HG03103 (cell line): ENCODE data around the gene SMAD6.

Source experiments
- ATAC-seq: cut with Tn5 transposase; IDR thresholded peaks from one replicate; pipeline ENCODE4 v1.9.1; 2021; ENCODE audit warnings: low read depth; ENCODE audit not compliant: unreplicated experiment

Gene SMAD6

GRCh38 chr15:66701422-66702034 lies 508 bp upstream of the SMAD6 start:
- ATAC-seq: peak; percentile 20

- ATAC-seq: no peak
Measured at GRCh38 chr15:66702787-66703539, 927 bp downstream of the SMAD6 start.

DNA sequence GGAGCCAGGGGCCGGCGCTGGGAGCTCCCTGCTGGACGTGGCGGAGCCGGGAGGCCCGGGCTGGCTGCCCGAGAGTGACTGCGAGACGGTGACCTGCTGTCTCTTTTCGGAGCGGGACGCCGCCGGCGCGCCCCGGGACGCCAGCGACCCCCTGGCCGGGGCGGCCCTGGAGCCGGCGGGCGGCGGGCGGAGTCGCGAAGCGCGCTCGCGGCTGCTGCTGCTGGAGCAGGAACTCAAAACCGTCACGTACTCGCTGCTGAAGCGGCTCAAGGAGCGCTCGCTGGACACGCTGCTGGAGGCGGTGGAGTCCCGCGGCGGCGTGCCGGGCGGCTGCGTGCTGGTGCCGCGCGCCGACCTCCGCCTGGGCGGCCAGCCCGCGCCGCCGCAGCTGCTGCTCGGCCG lies 1.5 kb downstream of the SMAD6 start:
- no peak for ATAC-seq

DNA sequence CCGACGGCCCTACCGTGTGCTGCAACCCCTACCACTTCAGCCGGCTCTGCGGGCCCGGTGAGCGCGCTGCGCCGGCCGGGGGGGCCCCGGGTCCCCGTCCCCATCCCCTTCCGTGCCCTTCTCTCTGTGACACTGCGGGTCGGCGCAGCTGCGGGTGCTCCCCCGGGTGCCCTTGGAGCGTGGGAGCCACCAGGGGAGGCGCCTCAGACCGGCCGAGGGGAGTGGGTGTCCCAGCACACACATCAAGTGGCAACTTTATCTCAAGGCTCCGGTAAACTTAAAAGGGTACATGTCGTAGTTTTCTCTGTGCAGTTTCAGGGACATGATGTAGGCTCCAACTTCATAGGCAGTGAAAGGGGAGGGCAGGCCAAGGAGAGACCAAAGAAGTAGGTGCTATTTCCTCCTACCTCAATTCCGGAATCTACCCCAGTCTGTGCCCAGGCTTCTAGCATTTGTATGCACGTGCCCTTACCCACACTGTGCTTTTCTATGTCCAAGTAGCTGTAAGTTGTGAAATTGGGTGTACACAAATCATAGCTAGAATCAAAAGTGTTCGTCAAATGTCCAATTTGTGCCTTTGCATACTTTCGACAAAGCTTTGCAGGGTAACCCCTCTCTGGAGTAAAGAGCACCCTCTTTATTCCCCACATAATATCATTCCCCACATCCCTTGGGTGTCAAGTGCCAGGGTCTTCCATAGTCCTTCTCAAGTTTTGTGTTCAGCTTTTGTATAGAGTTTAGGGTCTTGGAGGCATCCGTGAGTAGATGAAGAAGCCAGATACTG lies 2.2 kb downstream of the SMAD6 start:
- ATAC-seq: no peak

- no peak for ATAC-seq
Measured at GRCh38 chr15:66704803-66705153, 2.7 kb downstream of the SMAD6 start.

- ATAC-seq: no peak
Measured at GRCh38 chr15:66705277-66706146, 3.5 kb downstream of the SMAD6 start.

DNA sequence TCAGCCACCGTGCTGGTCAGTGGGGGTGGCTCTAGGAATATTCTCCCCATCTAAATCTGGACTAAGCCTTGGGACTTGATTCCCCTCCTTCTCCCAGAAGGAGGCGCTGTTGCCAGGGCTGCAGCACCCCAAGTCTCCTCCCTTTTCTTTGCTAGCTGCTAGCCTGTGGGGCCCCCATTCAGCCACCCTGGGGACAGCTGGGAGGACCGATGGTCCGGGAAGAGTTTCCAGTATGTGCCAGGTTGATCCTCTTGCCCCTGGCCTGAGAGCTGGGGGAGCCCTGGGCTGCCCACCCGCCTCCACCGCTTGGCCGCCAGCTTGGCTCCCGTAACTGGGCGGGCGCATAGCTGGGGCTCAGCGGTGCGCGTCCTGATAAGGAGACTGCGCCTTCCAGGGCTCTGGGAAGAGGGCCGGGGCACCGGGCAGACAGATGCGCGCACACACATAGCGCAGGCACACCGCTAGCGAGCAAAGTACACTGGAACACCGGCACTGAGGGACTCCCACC lies 4.2 kb downstream of the SMAD6 start:
- no peak for ATAC-seq

DNA sequence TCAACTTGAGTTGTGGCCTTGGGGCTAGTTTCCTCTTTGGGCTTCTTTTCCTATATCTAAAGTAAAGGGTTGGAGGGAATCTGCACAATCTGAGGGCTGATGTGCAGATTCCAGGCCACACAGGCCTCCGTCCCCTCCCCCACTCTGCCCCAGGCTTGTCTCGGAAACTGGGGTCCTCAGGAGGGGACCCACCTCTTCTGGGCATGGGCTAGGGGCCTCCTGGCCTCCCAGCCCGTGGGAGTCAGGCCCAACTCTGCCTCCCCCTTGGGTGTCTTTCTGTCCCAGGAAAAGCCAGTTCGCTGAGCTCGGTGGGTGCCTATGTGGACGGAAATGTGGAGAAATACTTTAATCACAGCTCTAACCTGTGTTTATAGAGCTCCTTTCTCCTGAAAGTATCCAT lies 4.8 kb downstream of the SMAD6 start:
- no peak for ATAC-seq

- no peak for ATAC-seq
Measured at GRCh38 chr15:66707310-66708082, 5.5 kb downstream of the SMAD6 start.

- ATAC-seq: no peak
Measured at GRCh38 chr15:66708389-66708788, 6.4 kb downstream of the SMAD6 start.

DNA sequence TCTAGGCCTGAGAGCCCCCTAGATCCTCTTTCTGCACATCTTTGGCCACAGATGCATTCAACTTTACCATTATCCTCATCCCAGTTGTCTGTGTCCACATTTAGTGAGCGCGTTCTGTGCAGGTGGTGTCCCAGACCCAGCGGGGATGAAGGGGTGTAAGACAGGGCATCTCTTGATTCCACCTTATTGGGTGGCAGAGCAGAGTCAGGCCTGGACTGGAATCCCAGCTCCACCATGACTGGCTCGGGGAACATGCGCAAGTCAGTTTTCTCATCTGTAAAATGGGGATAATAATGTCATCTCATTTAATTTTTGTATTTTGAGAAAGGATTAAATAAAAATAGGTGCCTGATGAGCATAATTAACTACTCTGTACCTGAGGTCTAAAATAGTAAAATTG lies 7.8 kb downstream of the SMAD6 start:
- no peak for ATAC-seq

DNA sequence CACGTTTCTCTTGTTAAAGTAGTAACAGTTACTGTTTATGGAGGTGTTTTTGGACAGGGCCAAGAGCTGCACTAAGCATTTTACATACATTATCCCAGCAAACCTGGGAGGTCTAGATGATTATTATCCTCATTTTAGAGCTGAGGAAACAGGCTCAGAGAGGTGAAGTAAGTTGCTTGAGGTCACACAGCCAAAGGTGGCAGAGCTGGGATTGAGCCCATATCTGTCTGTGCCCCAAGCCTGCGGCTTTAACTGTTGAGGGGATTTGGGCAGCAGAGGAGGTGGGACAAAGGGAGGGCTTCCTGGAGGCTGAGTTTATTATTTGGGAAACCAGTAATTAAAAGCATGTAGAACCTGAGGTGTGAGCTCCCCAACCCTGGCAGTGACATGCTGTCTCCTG lies 9.2 kb downstream of the SMAD6 start:
- ATAC-seq: no peak

- ATAC-seq: no peak
Measured at GRCh38 chr15:66711862-66712261, 9.8 kb downstream of the SMAD6 start.

DNA sequence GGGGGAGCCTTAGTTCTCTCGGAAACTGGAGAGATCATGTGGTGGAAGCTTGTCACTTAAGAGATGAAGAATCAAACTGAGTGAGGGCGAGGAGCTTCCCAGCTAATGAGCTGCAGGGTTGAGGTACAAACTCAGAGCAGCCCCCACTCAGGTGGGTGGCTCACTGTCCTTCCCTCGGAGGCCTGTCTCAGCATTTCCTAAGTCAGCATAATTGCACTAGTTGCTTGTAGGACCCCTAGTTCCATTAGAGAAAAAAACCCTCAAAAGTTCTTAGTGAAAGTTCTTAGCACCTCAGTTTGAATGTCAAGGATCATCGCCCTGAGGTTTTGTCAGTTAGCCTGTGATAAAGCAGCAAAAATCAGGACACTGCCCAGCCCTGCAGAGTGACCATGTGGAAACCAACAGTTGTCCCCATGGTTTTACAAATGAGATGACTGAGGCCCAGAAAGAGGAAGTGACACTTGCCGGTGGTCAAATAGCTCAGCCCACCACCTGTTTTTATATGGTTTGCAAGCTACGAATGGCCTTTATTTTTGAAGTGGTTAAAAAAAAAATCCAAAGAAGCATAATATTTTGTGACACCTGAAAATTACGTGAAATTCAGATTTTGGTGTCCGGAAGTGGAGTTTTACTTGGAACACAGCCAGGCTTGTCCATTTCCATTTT lies 11.9 kb downstream of the SMAD6 start:
- no peak for ATAC-seq

- ATAC-seq: no peak
Measured at GRCh38 chr15:66714543-66714981, 12.5 kb downstream of the SMAD6 start.

DNA sequence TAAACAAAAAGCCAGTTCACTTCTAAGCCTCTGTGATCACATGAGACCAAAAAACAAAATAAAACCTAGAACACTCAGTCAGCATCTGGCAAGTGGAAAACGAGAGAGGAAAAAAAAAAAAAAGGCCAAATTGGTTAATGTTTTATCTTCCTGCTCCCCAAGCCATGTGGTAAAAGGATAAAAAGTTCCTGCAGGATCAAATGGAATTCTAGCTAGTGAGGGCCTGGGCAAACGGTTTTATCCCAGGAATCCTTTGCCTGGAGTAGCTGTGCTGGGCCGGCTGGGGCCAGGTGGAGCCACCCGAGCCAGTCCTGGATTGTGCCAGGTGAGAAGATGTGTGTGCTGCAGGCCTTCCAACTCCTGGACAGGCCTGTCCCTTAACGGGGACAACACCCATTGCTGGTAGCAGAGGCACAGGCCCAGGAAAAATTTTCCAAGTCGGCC lies 13.2 kb downstream of the SMAD6 start:
- ATAC-seq: no peak

DNA sequence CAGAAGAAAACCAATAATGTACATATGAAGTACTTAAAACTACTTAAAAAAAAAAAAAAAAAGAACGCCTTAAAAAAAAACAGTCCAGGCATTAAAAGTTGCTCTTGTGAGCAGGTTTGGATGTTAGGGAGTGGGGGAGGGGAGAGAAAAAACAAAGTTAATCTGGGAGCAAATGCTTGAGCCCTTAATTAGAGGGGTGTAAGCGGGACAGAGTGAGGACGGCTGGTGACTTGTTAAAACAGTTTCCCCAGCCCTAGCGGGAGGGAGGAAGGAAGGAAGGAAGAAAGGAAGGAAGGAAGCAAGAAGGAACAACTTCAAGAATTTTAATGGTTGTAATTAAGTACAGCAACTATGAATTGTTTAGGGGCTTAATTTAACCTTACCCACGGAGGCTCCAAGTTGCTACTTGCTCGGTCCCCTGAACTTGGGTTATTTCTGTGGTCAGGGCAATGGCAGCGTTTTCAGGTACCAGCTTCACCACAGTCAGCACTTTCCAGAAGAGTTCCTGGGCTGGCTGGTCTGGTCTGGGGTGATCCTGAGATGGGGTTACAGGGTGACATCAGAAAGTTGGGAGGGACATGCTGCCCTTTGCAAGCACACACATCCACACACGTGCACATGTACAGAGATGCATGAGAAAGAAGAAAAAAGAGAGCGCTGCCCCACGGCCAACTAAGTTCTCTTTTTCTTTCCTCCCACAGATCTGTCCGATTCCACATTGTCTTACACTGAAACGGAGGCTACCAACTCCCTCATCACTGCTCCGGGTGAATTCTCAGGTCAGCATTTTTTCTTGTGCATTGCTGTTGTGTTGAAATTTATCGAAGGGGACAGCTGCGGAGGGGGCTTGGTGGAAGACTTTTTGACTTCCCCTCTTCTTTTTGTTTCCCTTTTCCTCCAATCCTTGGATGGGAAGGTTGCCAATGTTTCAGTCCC lies 14.0 kb downstream of the SMAD6 start:
- no peak for ATAC-seq

DNA sequence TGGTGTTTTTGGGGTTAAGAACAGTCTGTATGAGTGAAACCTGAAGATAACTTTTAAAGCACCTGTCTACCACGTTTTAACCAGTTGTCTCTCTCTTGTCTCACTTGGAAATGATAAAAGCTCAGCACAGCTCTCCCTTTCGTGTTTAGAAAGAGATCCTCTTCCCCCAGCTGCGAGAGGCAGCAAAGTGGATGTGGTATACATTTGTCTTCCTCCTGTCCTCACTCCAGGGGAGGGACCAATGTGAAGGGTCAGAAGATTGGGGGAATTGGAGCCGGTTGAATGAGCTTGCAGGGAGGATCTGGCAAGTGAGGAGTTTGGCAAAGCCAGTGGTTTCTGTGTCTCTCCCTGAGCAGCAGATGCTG lies 14.6 kb downstream of the SMAD6 start:
- ATAC-seq: no peak
